Lower leg skin (tissue), 4 donors: ENCODE results near the gene IKBKE. TPM values are rescaled to one million over a fixed set of nuclear protein-coding genes. Genes with fewer than 3 reads are reported as not detected.

Experiments
- DNase-seq, 2 donors: peaks; one replicate each; pipeline ENCODE4 v3.0.0-alpha.2; 2019; ENCODE audit warnings: low spot score in 2 of 2
- H3K4me3 ChIP-seq: fragments of 200-600 bp; sonication (generic); 2 replicates; pipeline ENCODE4 v1.5.1; 2017; ENCODE audit warnings: mild to moderate bottlenecking, low read depth; ENCODE audit not compliant: poor library complexity, severe bottlenecking
- CTCF ChIP-seq, 3 donors: fragments of 450-650 bp; IDR thresholded peaks; one replicate each; pipeline ENCODE4 v1.5.1; 2016; ENCODE audit warnings: antibody characterized with exemption in 3 of 3, mild to moderate bottlenecking in 3 of 3, moderate library complexity in 2 of 3
- POLR2A ChIP-seq, 2 donors: fragments of 450-650 bp; IDR thresholded peaks; one replicate each; pipeline ENCODE4 v1.6.1; 2016 to 2017; ENCODE audit warnings: antibody characterized with exemption in 2 of 2, mild to moderate bottlenecking in 1 of 2, moderate library complexity in 1 of 2
- whole genome bisulfite sequencing, 2 donors: methylation state at CpG; one replicate each; pipeline ENCODE4 v1.1.5; 2018; 5-methylcytosine and 5-hydroxymethylcytosine counted together
- intact Hi-C: fragments of 100-400 bp; cut with DNase I; formaldehyde crosslinking; loops from one replicate; pipeline ENCODE4 v1.15.0; 2023; ENCODE audit warnings: low total_unique reads
- total RNA-seq, 4 donors: library from RNA; depleted of rRNA; stranded (reverse); fragments of >200 nt; gene quantifications; one replicate each; pipeline ENCODE4 v1.1.0, GENCODE V29; 2016

The IKBKE gene
- total RNA-seq, 4 donors from 2014 or later, result 6.1 to 21.4 (median 12.2) TPM

DNA sequence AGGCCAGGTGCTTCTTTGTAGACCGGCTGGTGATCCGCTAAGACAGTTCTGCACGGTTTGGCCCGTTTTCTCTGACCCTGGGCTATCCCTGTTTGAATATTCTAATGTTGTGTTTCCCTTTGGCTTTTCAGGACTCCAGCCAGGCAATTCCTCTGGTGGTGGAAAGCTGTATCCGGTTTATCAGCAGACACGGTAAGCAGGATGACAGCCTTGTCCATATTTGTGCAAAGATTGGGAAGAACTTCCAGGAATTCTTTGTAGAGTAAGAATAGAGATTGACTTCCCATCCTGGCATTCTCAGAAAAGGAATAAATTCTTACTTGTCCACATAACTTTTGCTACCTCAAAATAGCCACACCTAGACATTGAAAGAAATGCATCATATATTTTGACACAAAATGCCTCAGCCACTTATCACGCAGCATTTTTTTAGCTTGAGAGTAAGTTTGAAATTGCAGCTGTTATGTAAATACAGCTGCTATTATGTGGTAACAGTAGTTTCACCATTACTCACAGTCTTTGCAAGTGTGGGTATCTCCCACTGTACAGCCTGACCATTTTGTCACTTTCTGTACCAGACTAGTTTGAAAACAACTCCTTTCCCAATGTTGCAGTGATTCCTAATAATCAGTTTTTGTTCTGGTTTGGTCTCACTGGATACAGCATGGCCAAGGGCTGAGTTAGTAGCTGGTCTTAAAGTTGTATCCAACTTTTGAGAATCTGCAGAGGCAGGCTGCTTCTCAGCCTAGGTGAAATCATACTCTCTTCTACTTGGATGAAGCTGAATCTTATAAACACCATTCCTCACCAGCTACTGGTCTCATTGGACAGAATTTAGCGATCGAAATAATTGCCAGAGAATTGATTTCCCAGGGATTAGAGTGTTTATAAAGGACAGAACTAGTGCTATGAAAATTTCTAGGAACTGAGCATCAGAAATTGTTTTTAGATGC, 40.0 kb upstream of the IKBKE start:
- TF ChIP-seq CTCF (IDR thresholded peaks at IDR 0.05) (no peak), POLR2A (IDR thresholded peaks at IDR 0.05) (no peak)
- intact Hi-C loops, result no loop called here
- DNase-seq, result no peak

DNA sequence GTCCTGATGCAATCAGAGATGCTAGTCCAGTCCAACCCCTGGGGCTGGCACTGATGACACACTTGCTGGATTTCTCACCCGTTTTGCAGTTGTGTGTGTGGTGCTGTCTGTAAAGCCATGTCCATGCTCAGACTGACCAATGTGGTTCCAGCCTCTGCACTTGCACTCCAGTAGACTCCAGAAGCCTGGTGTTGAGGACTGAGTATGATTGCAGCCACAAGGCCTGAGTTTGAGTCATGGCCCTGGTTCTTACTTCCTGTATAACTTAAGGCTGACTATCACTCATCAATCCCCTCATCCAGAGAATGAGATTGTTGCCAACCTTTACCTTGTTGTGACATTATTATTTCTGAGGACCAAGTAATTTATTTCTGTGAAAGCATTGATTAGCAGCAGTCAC, 34.8 kb upstream of the IKBKE start:
- intact Hi-C loops, result no loop called here
- WGBS, 2 donors, result 75 to 79% methylated on average over 1 of the region's 1 CpG
- TF ChIP-seq CTCF (IDR thresholded peaks at IDR 0.05) (no peak), POLR2A (IDR thresholded peaks at IDR 0.05) (no peak)
- DNase-seq, result no peak
- H3K4me3 ChIP-seq, result no peak overlapping the region

More for the DNA sequence above, 40.0 kb upstream of the IKBKE start:
- H3K4me3 ChIP-seq, result no peak overlapping the region
- 67 to 71% methylated on average over 9 of the region's 9 CpGs for WGBS, 2 donors

DNA sequence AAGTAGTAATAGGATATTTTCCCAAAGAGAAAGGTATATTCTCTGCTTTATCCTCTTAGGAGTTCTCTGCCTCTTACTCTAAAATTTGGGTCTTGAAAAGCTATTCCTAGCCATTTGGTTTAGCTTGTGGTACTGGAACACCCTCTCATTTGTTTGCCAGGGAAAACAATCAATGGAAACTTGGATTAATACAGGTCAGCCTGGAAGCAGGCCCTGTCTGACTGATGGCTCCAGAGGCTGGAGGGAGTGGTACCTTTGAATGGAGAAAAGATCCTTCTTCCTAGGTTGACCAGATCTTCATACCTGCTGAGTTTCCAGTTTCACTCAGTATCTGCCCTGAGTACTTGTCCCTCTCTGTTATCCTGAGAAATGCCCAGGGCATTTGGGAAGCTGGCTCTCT, 31.7 kb upstream of the IKBKE start:
- intact Hi-C loops, result no loop called here
- no peak overlapping the region for H3K4me3 ChIP-seq
- DNase-seq, result no peak
- TF ChIP-seq POLR2A (IDR thresholded peaks at IDR 0.05) (no peak), CTCF (IDR thresholded peaks at IDR 0.05) (no peak)

DNA sequence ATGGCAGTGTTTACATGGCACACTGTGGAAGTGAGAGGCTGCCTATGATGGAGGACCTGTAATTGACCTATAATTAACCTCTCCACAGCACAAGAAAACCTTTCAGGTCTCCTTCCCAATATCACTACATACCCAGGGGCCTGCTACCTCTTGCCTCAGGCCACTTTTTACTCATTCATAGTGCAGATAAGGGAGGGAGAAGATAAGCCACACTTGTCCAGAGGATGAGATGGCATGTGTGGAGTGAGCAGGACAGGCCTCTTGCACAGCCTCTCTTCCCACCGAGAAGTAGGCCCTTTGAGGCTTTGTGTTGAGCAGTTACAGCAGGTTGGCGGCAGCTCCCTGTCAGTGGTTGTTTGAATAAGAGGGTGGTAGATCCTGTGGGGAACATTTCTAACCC, 31.1 kb upstream of the IKBKE start:
- intact Hi-C loops, result no loop called here
- DNase-seq, result no peak
- 89 to 97% methylated on average over 2 of the region's 2 CpGs for WGBS, 2 donors
- H3K4me3 ChIP-seq, result no peak overlapping the region
- TF ChIP-seq CTCF (IDR thresholded peaks at IDR 0.05), result no peak
- TF ChIP-seq POLR2A (IDR thresholded peaks at IDR 0.05), result no peak

GRCh38 chr1:206441336-206441967, 28.8 kb upstream of the IKBKE start:
- WGBS, 2 donors, result 93 to 94% methylated on average over 7 of the region's 7 CpGs
- TF ChIP-seq CTCF (IDR thresholded peaks at IDR 0.05) (no peak), POLR2A (IDR thresholded peaks at IDR 0.05) (no peak)
- intact Hi-C loops, result no loop called here

More at GRCh38 chr1:206441336-206441967, 28.8 kb upstream of the IKBKE start:
- DNase-seq, result no peak
- no peak overlapping the region for H3K4me3 ChIP-seq
